GM18517 (cell line): Measurements from ENCODE around the gene CACNG4.

Experiments used
- ATAC-seq: cut with Tn5 transposase; IDR thresholded peaks from one replicate; pipeline ENCODE4 v1.9.1; 2021; ENCODE audit warnings: mild to moderate bottlenecking, moderate library complexity; ENCODE audit not compliant: unreplicated experiment

Gene CACNG4

GRCh38 chr17:66963909-66964771 is at the start of gene CACNG4:
TSS of gene CACNG4 (plus strand) at chr17:66964707. CDS start at chr17:66964912, 205 bp downstream.
- no peak for ATAC-seq

GRCh38 chr17:66915204-66915611 is 49.3 kb upstream of the CACNG4 start:
- ATAC-seq = no peak

GRCh38 chr17:66915792-66916191 is 48.7 kb upstream of the CACNG4 start:
- ATAC-seq = no peak

- ATAC-seq = no peak
These were observed 47.6 kb upstream of the CACNG4 start for GRCh38 chr17:66916946-66917345.

GRCh38 chr17:66918896-66919295 is 45.6 kb upstream of the CACNG4 start:
- no peak for ATAC-seq

GRCh38 chr17:66920435-66920834 is 44.1 kb upstream of the CACNG4 start:
- no peak for ATAC-seq

GRCh38 chr17:66920950-66921349 is 43.6 kb upstream of the CACNG4 start:
- no peak for ATAC-seq

GRCh38 chr17:66923886-66924285 is 40.6 kb upstream of the CACNG4 start:
- ATAC-seq = no peak

- no peak for ATAC-seq
These were observed 38.6 kb upstream of the CACNG4 start for GRCh38 chr17:66925811-66926500.

- no peak for ATAC-seq
These were observed 35.6 kb upstream of the CACNG4 start for GRCh38 chr17:66928949-66929348.

GRCh38 chr17:66929591-66929990 is 34.9 kb upstream of the CACNG4 start:
- ATAC-seq = no peak

- ATAC-seq = no peak
These were observed 33.6 kb upstream of the CACNG4 start for GRCh38 chr17:66930933-66931332.

GRCh38 chr17:66932311-66932710 is 32.2 kb upstream of the CACNG4 start:
- no peak for ATAC-seq

- ATAC-seq = no peak
These were observed 30.5 kb upstream of the CACNG4 start for GRCh38 chr17:66934040-66934439.

GRCh38 chr17:66935717-66936116 is 28.8 kb upstream of the CACNG4 start:
- no peak for ATAC-seq

- no peak for ATAC-seq
These were observed 25.9 kb upstream of the CACNG4 start for GRCh38 chr17:66938656-66939055.

GRCh38 chr17:66939461-66940114 is 24.9 kb upstream of the CACNG4 start:
- no peak for ATAC-seq

GRCh38 chr17:66941249-66941648 is 23.3 kb upstream of the CACNG4 start:
- no peak for ATAC-seq

- ATAC-seq = no peak
These were observed 22.6 kb upstream of the CACNG4 start for GRCh38 chr17:66941773-66942450.

GRCh38 chr17:66942451-66943264 is 21.8 kb upstream of the CACNG4 start:
- ATAC-seq = no peak
